ENCODE results near the gene GREB1L. TPM values are rescaled to one million over a fixed set of nuclear protein-coding genes. Genes with fewer than 3 reads are reported as not detected.

Gene GREB1L
- total RNA-seq, 4 donors from 2014 or later = 13.2 to 16.0 (median 14.5) TPM

- Histone ChIP-seq H3K9me3 (no peaks in the 10 kb centered on the region), H3K4me1 (peaks cover 0 to 15% (median 4%) of the 10 kb centered on the region in 4 donors), H3K27me3 (no peaks in the 10 kb centered on the region), H3K27ac (replicated peaks in 1 of 4) (no peak overlapping the region), H3K36me3 (no peaks in the 10 kb centered on the region), H3K4me3 (no peak overlapping the region)
- no peak for DNase-seq (ENCODE audit: extremely low spot score)
- intact Hi-C loops (cut with DNase I) = no loop called here
- TF ChIP-seq EP300 (IDR thresholded peaks at IDR 0.05) = no peak
- TF ChIP-seq POLR2A (IDR thresholded peaks at IDR 0.05; ENCODE audit: low read depth) = no peak
- no peak for TF ChIP-seq POLR2AphosphoS5 (IDR thresholded peaks at IDR 0.05)
- TF ChIP-seq CTCF (IDR thresholded peaks at IDR 0.05) = no peak
These were observed 39.6 kb downstream of the GREB1L start for GRCh38 chr18:21281603-21282002.

- intact Hi-C loops (cut with DNase I) = no loop called here
These were observed 42.5 kb downstream of the GREB1L start for GRCh38 chr18:21284540-21284939.

GRCh38 chr18:21289827-21290226 lies 47.8 kb downstream of the GREB1L start:
- intact Hi-C loops (cut with DNase I) = no loop called here
- no peak for DNase-seq (ENCODE audit: extremely low spot score)
- Histone ChIP-seq H3K27ac (replicated peaks in 1 of 4) (no peak overlapping the region), H3K27me3 (no peaks in the 10 kb centered on the region), H3K9me3 (no peaks in the 10 kb centered on the region), H3K4me3 (no peak overlapping the region), H3K36me3 (no peaks in the 10 kb centered on the region), H3K4me1 (peaks cover 0 to 20% (median 5%) of the 10 kb centered on the region in 4 donors)
- 96% methylated on average over 3 of the region's 3 CpGs for WGBS
- TF ChIP-seq POLR2A (IDR thresholded peaks at IDR 0.05; ENCODE audit: low read depth) (no peak), CTCF (IDR thresholded peaks at IDR 0.05) (no peak), EP300 (IDR thresholded peaks at IDR 0.05) (no peak), POLR2AphosphoS5 (IDR thresholded peaks at IDR 0.05) (no peak)

More at GRCh38 chr18:21284540-21284939, 42.5 kb downstream of the GREB1L start:
- 43% methylated on average over 3 of the region's 3 CpGs for WGBS
- no peak for DNase-seq (ENCODE audit: extremely low spot score)
- Histone ChIP-seq H3K4me3 (no peak overlapping the region), H3K9me3 (no peaks in the 10 kb centered on the region), H3K27me3 (no peaks in the 10 kb centered on the region), H3K36me3 (no peaks in the 10 kb centered on the region), H3K4me1 (peaks cover 0 to 15% (median 4%) of the 10 kb centered on the region in 4 donors), H3K27ac (replicated peaks in 1 of 4) (peak overlapping the region in 1 of 4 donors; percentile 7)
- TF ChIP-seq POLR2AphosphoS5 (IDR thresholded peaks at IDR 0.05) = peak; percentile 28 to 42
- TF ChIP-seq EP300 (IDR thresholded peaks at IDR 0.05) = no peak

- H3K4me3 ChIP-seq = no peak overlapping the region
- H3K4me1 ChIP-seq = peaks cover 0 to 18% (median 5%) of the 10 kb centered on the region in 4 donors
- DNase-seq (ENCODE audit: extremely low spot score) = no peak
- H3K36me3 ChIP-seq = no peaks in the 10 kb centered on the region
- no peaks in the 10 kb centered on the region for H3K27me3 ChIP-seq
- no peaks in the 10 kb centered on the region for H3K9me3 ChIP-seq
- no peak overlapping the region for H3K27ac ChIP-seq (replicated peaks in 1 of 4)
- whole genome bisulfite sequencing = 85% methylated on average over 3 of the region's 3 CpGs
- intact Hi-C loops (cut with DNase I) = no loop called here
- no peak for TF ChIP-seq CTCF (IDR thresholded peaks at IDR 0.05)
- no peak for TF ChIP-seq POLR2AphosphoS5 (IDR thresholded peaks at IDR 0.05)
- TF ChIP-seq POLR2A (IDR thresholded peaks at IDR 0.05; ENCODE audit: low read depth) = no peak
- no peak for TF ChIP-seq EP300 (IDR thresholded peaks at IDR 0.05)
These were observed 49.1 kb downstream of the GREB1L start for GRCh38 chr18:21291106-21291505.

GRCh38 chr18:21293479-21293878 lies 51.4 kb downstream of the GREB1L start:
- no peaks in the 10 kb centered on the region for H3K27me3 ChIP-seq
- H3K27ac ChIP-seq (replicated peaks in 1 of 4) = no peak overlapping the region
- no peak for DNase-seq (ENCODE audit: extremely low spot score)
- H3K36me3 ChIP-seq = no peaks in the 10 kb centered on the region
- H3K9me3 ChIP-seq = no peaks in the 10 kb centered on the region
- intact Hi-C loops (cut with DNase I) = no loop called here
- WGBS = 90% methylated on average over 3 of the region's 3 CpGs
- TF ChIP-seq POLR2A (IDR thresholded peaks at IDR 0.05; ENCODE audit: low read depth) (no peak), POLR2AphosphoS5 (IDR thresholded peaks at IDR 0.05) (no peak), CTCF (IDR thresholded peaks at IDR 0.05) (no peak), EP300 (IDR thresholded peaks at IDR 0.05) (no peak)
- no peak overlapping the region for H3K4me3 ChIP-seq
- H3K4me1 ChIP-seq = peaks cover 0 to 17% (median 5%) of the 10 kb centered on the region in 4 donors

Data from esophagus muscularis mucosa (tissue), 4 donors.